AG04449 (cell line): Measurements from ENCODE around the gene TH.

Experiments
- CTCF ChIA-PET: fragments of 350-600 bp; formaldehyde crosslinking; extraction: SDS; loops from one replicate; lab custom pipeline; 2021; ENCODE audit warnings: antibody characterized with exemption; lab: Yijun Ruan, JAX
- POLR2A ChIA-PET: fragments of 400-600, 350-600 bp; formaldehyde crosslinking; extraction: SDS; loops from one replicate; lab custom pipeline; 2020; ENCODE audit warnings: antibody characterized with exemption, inconsistent platforms; lab: Yijun Ruan, JAX
- DNase-seq: peaks from one replicate; pipeline ENCODE4 v3.0.0-alpha.2; 2010; ENCODE audit warnings: low read depth, low spot score
- H3K4me3 ChIP-seq: 2 replicates; pipeline ENCODE4 v1.5.1; 2011; ENCODE audit warnings: low read depth, mild to moderate bottlenecking, control low read depth, low read length
- TF ChIP-seq, protein P1 (sequence below): IDR thresholded peaks from one replicate; pipeline ENCODE4 v1.5.1; 2011; ENCODE audit warnings: mild to moderate bottlenecking, moderate library complexity, low read length, control low read depth, inconsistent platforms; ENCODE audit not compliant: insufficient read depth; ENCODE audit errors: missing control alignments

Gene TH

DNA sequence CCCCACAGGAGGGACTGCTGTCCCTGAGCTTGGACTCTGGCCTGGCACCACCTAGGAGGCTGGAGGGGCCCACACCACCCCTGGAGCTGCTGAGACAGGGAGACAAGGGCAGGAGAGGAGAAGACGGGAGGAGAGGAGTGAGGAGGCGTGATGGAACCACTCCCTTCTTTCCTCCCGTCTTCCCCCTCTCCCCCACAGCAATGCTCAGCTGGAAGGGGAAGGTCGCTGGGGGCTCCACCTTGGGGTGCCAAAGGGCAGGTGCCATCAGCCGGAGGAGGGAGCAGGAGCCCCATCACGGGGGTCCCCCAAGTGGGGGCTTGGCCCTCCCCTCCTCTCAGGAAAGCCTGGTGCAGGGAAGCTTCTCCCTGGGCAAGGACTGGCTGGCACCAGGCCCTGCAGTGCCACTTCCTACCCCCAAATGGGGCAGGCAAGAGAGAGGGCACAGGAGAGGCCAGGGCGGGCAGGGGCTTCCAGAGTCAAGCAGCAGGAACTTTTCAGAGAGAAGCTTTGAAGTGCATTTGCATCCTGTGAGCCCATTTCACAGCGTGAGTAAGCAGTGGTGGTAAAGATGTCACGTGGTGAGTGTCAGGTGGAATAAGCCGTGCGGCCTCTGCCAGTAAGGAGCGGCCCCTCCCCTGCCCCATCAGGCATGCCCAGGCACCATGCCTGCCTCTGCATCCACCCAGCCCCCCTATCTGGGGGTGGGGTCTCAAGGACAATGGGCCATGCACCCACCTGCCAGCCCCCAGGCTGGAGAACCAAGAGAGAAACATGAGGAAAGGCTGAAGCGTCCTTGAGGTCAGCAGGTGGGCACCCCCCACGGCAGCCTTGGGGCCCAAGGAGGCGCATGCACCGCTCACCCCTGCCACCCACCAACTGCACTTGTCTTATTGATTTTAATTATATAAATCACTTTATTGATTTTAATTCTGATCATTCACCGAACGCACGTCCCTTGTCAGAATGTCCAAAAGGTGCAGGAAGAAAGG is 37.3 kb downstream of the TH start:
- POLR2A ChIA-PET, result no interaction called here
- CTCF ChIA-PET, result interaction anchor here (1.2 to 1.9 kb wide), 2 partner anchors 16 to 98 kb away, joined by 4 to 9 read pairs; no protein-coding TSS in a partner anchor
- TF ChIP-seq, protein P1, sequence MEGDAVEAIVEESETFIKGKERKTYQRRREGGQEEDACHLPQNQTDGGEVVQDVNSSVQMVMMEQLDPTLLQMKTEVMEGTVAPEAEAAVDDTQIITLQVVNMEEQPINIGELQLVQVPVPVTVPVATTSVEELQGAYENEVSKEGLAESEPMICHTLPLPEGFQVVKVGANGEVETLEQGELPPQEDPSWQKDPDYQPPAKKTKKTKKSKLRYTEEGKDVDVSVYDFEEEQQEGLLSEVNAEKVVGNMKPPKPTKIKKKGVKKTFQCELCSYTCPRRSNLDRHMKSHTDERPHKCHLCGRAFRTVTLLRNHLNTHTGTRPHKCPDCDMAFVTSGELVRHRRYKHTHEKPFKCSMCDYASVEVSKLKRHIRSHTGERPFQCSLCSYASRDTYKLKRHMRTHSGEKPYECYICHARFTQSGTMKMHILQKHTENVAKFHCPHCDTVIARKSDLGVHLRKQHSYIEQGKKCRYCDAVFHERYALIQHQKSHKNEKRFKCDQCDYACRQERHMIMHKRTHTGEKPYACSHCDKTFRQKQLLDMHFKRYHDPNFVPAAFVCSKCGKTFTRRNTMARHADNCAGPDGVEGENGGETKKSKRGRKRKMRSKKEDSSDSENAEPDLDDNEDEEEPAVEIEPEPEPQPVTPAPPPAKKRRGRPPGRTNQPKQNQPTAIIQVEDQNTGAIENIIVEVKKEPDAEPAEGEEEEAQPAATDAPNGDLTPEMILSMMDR, result no peak
- DNase-seq, result no peak
- no peak overlapping the region for H3K4me3 ChIP-seq

DNA sequence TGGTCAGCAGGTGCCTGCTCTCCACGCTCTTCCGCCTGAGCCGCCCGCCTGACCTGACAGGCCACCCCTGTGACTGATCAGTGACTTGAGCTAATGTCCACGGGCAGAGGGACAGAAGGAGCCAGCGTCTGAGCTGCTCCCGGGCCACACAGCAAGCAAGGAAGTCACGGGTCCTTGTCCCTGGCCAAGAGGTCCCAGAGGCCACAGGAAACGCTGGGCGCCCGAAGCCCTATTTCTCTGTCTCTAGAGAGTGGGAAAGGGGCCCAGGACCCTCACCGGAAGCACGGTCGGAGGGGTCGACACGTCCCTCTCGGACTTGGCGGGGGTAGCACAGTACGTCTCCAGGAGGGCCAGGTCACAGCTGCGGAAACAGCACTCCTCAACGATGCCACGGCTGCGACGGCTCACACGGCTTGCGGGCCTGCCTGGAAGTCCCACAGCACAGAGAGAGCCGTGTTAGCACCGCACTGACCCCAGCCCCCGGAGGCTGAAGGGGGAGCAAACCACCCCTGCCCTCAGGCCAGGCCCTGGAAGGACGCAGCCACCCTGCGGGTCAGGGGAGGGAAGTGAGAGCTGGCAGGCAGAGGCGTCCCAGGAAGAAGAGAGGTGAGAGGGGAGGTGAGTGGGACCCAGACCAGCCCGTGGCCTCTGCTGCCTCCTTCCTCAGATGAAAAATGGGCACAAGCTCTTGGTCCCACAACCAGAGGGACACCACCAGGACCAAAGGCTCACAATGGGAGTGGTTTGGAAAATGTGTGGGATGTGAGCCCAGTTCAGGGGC is 38.2 kb downstream of the TH start:
- H3K4me3 ChIP-seq, result no peak overlapping the region
- no peak for DNase-seq
- TF ChIP-seq, protein P1, result no peak
- ChIA-PET POLR2A (no interaction called here), CTCF (interaction anchor here (0.9 to 1.9 kb wide), 2 partner anchors 17 to 481 kb away, joined by 3 to 9 read pairs; no protein-coding TSS in a partner anchor)

DNA sequence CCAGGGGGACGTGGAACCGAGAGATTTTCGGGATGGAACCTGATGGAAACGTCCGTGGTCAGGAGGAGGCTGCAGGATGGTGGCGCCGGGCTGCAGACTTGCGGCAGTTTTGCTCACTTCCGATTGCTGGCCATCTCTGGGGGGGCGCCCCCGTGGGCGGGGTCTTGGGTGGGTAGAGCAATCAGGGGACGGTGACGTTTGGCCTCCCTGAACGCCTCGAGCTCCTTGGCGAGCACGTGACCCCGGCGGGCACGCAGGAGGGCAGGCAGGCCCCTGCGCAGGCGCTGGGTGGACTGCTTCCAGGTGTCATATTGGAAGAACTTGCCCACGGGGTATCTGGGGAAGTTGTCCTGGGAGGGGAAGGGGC is 38.8 kb downstream of the TH start:
- CTCF ChIA-PET, result interaction anchor here (0.7 to 1.9 kb wide), 3 partner anchors 18 to 480 kb away, joined by 3 to 9 read pairs (median 3); no protein-coding TSS in a partner anchor
- no peak for DNase-seq
- POLR2A ChIA-PET, result no interaction called here
- TF ChIP-seq, protein P1, result no peak
- no peak overlapping the region for H3K4me3 ChIP-seq

DNA sequence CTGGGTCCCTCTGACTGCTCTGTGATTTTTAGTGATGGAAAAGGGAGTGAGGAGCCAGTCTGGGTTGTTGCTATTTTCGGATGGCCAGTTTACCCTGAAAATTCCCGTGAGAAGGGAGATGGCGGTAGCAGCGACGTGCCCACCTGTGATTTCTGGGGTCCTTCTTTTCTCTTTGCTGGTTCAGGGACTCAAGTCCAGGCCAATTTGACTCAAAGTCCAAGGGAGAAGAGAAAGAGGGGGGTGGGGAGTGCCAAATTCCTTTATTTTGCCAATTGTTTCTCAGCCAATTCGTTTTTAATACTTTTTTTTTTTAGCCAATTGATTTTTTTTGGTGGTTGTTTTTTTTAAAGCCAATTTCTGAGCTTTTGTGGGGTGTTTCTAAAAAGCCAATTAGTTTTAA is 39.4 kb downstream of the TH start:
- no peak for DNase-seq
- TF ChIP-seq, protein P1, result no peak
- ChIA-PET POLR2A (no interaction called here), CTCF (interaction anchor here (0.7 to 1.9 kb wide), 3 partner anchors 18 to 250 kb away, joined by 3 to 9 read pairs (median 3); no protein-coding TSS in a partner anchor)
- no peak overlapping the region for H3K4me3 ChIP-seq

DNA sequence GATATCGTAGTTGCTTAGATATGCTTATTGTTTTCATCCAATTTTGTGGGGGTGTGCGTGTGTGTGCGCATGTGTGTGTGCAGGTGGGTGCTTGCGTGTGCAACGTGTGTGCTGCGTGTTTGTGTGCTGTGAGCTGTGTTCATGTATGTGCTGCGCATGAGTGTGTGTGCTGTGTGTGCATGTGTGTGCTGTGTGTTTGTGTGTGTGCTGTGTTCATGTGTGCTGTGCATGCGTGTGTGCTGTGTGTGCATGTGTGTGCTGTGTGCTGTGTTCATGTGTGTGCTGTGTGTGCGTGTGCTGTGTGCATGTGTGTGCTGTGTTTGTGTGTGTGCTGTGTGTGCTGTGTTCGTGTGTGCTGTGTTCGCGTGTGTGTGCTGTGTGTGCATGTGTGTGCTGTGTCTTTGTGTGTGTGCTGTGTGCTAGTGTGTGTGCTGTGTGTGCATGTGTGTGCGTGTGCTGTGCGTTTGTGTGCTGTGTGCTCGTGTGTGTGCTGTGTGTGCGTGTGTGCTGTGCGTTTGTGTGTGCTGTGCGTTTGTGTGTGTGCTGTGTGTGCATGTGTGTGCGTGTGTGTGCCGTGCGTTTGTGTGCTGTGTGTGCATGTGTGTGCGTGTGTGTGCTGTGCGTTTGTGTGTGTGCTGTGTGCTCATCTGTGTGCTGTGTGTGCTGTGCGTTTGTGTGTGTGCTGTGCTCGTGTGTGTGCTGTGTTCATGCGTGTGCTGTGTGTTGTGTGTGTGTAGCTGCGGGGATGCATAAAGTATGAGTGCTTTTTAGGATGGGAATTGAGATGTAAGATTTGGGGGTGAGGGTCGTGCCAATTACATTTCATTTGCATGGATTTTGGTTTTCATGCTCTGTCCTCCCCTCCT is 40.0 kb downstream of the TH start:
- DNase-seq, result no peak
- ChIA-PET POLR2A (no interaction called here), CTCF (interaction anchor here (0.7 kb wide), 1 partner anchor 93 kb away, joined by 3 read pairs; no protein-coding TSS in a partner anchor)

More for the DNA sequence above, 40.0 kb downstream of the TH start:
- H3K4me3 ChIP-seq, result no peak overlapping the region
- TF ChIP-seq, protein P1, result no peak
